Activated T-cell treated with anti-CD3 and anti-CD28 coated beads, Interleukin-2, amount 50 U/mL, for 72 hours (primary cell): ENCODE measurements around the gene GPR180. TPM values are rescaled to one million over a fixed set of nuclear protein-coding genes. Genes with fewer than 3 reads are reported as not detected.
A peak's percentile ranks its signal among the peaks of the same experiment; 100 is the strongest.
"Not testable (repeated sequence)": the region's sequence is repeated elsewhere in the genome, so short reads cannot be mapped to it uniquely, and the experiment has no call there.

Experiments
- ATAC-seq, 2 donors: fragments of 150-1000 bp; cut with Tn5 transposase; replicated peaks in 1 of 2; 2 replicates each; pipeline ENCODE4 v1.10.0; 2021; ENCODE audit warnings: moderate library complexity in 2 of 2, mild to moderate bottlenecking in 1 of 2
- DNase-seq, 2 donors: peaks; one replicate each; pipeline ENCODE4 v3.0.0; 2021 to 2022; ENCODE audit warnings: mixed read lengths in 1 of 2
- H3K27ac Mint-ChIP-seq: one replicate; pipeline ENCODE4 v1.8.0; 2022; ENCODE audit warnings: mild to moderate bottlenecking, moderate library complexity, mixed read lengths
- H3K27me3 Mint-ChIP-seq: one replicate; pipeline ENCODE4 v1.8.0; 2022; ENCODE audit warnings: low read depth, mixed read lengths
- H3K36me3 Mint-ChIP-seq, 2 donors: one replicate each; pipeline ENCODE4 v1.8.0; 2022; ENCODE audit warnings: mixed read lengths in 2 of 2, mild to moderate bottlenecking in 1 of 2; ENCODE audit not compliant: insufficient read depth in 2 of 2
- H3K4me1 Mint-ChIP-seq: one replicate; pipeline ENCODE4 v1.8.0; 2022; ENCODE audit warnings: low read depth, mixed read lengths
- H3K4me3 Mint-ChIP-seq, 2 donors: one replicate each; pipeline ENCODE4 v1.8.0; 2022; ENCODE audit warnings: mild to moderate bottlenecking in 2 of 2, mixed read lengths in 2 of 2, moderate library complexity in 2 of 2
- H3K9me3 Mint-ChIP-seq, 2 donors: one replicate each; pipeline ENCODE4 v1.8.0; 2022; ENCODE audit warnings: mixed read lengths in 2 of 2
- total RNA-seq, 2 donors: library from RNA; stranded (reverse); gene quantifications; one replicate each; pipeline ENCODE4 v1.2.3, GENCODE V29; 2022

Gene GPR180
- total RNA-seq, 2 donors from 2014 or later, result 7.6 to 7.9 TPM

DNA sequence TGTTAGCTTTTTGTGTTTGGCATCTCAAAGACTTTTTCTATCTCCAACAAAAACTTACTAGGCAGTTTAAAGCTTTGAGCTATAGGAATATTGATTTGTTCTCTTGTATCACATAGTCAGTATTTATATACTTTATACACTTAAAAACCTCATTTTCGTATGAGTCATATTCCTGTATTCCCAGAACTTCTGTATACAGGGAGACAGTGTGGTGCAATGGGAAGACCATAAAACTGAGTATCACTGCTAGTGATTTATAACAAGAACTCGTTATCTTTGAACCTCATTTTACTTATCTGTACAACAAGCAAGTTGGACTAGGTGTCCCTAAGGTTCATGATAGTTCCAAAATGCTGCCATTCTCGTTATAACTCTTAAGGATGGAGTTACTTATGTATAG, 6.3 kb downstream of the GPR180 start:
- DNase-seq (no peak), ATAC-seq (no peak)
- peak overlapping the region; percentile 34 for H3K27ac Mint-ChIP-seq
- no peaks in the 10 kb centered on the region for H3K9me3 Mint-ChIP-seq
- H3K27me3 Mint-ChIP-seq, result no peaks in the 10 kb centered on the region
- peaks cover 2 to 13% of the 10 kb centered on the region in 2 donors for H3K36me3 Mint-ChIP-seq
- peaks cover 24% of the 10 kb centered on the region for H3K4me1 Mint-ChIP-seq
- H3K4me3 Mint-ChIP-seq, result no peak overlapping the region

DNA sequence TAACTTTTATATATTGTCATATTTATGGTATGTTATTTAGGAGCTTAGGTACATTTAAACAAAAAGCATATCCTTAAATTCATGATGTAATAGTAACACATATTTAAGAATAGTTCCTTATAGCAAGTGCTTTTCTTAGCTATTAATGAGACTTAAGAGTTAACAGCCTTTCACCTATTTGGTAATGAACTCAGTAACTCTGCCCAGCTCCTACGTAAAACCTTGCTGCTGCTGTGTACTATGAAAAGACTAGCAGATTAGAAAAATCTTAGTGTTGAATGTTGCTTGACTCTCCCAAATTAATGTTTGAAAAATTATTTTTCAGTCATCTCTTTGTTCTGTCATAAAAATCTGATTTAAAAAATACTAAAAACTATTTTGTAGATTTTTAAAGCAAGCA, 6.9 kb downstream of the GPR180 start:
- no peak overlapping the region for H3K27ac Mint-ChIP-seq
- H3K4me3 Mint-ChIP-seq, result no peak overlapping the region
- H3K36me3 Mint-ChIP-seq, result peaks cover 2 to 13% of the 10 kb centered on the region in 2 donors
- peaks cover 21% of the 10 kb centered on the region for H3K4me1 Mint-ChIP-seq
- ATAC-seq, result no peak
- no peaks in the 10 kb centered on the region for H3K9me3 Mint-ChIP-seq
- H3K27me3 Mint-ChIP-seq, result no peaks in the 10 kb centered on the region
- no peak for DNase-seq

DNA sequence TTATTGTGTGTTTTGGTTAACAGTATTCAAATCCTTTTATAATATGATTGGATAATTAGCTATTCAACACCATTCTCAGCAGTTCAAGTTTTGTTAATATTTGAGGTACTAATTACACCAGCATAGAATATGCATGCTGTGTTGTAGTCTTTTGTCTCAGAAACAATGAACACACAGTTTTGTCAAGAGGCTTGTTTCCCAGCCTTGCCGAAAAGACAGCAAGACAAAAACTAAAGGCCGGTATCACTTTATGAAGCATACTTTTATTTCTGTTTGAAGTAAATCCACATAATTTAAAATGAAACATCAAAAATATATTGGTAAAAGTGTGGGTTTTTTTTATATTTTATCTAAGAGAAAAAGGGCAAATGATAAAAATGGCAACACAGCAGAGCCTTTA, 7.5 kb downstream of the GPR180 start:
- ATAC-seq (no peak), DNase-seq (no peak)
- Mint-ChIP-seq H3K36me3 (peaks cover 2 to 13% of the 10 kb centered on the region in 2 donors), H3K27me3 (no peaks in the 10 kb centered on the region), H3K9me3 (no peaks in the 10 kb centered on the region), H3K4me1 (peaks cover 21% of the 10 kb centered on the region), H3K4me3 (no peak overlapping the region), H3K27ac (no peak overlapping the region)

DNA sequence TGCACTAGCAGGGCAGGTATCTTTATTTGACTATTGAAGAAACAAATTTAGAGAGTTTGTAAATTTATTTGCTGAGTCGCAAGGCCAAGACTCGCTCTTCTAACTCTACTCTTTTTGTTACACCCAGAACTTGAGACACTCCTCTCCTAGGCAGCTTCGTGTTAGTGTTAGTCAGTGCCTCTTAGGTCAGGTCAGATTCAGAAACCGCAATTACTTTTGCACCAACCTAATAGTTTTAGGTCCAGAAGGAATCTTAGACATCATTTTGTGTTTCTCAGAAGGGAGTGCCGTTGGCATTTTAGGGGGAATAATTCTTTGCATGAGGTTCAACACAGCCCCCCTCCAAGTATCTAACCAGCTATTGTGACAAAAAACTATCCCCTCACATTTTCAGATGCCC, 8.8 kb downstream of the GPR180 start:
- Mint-ChIP-seq H3K4me1 (peaks cover 26% of the 10 kb centered on the region), H3K36me3 (peaks cover 4 to 13% of the 10 kb centered on the region in 2 donors), H3K9me3 (no peaks in the 10 kb centered on the region), H3K27me3 (no peaks in the 10 kb centered on the region), H3K4me3 (no peak overlapping the region), H3K27ac (peak overlapping the region; percentile 63)
- DNase-seq, result no peak
- no peak for ATAC-seq

DNA sequence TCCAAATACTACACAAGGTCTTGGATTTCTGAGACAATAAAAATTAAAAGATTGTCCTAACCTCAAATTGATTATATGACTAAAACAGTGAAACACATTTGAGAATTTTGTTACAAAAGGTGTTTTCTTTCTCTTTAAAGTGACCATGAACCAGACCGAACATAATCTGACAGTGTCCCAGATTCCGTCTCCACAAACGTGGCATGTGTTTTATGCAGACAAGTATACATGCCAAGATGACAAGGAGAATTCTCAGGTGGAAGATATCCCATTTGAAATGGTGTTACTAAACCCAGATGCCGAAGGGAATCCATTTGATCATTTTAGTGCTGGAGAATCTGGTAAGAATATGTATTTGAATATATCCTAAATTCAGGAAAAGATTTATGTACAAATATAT, 10.4 kb downstream of the GPR180 start:
- Mint-ChIP-seq H3K27me3 (no peaks in the 10 kb centered on the region), H3K27ac (peak overlapping the region; percentile 24), H3K36me3 (peaks cover 4 to 8% of the 10 kb centered on the region in 2 donors), H3K4me1 (peaks cover 18% of the 10 kb centered on the region), H3K9me3 (no peaks in the 10 kb centered on the region), H3K4me3 (no peak overlapping the region)
- no peak for DNase-seq
- ATAC-seq, result no peak

DNA sequence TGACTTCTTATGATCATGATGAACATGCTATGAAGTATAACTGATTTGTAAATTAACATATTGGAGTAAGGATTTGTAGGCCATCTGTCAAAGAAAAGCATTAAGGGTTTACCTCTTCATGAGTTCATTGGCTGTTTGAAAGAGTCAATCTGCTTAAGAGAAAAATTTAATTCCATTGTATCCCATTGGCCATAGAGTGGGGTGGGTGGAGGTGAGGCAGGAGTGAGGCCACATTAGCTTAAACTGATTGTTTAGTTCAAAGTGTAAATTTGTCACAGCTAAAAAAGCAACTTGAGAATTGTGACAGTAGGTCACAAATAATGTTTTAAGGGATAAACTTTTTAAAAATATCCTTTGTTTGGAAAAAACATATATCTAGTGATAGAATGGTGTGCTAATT, 11.4 kb downstream of the GPR180 start:
- ATAC-seq (no peak), DNase-seq (no peak)
- H3K9me3 Mint-ChIP-seq, result no peaks in the 10 kb centered on the region
- peaks cover 4 to 8% of the 10 kb centered on the region in 2 donors for H3K36me3 Mint-ChIP-seq
- H3K27me3 Mint-ChIP-seq, result no peaks in the 10 kb centered on the region
- no peak overlapping the region for H3K4me3 Mint-ChIP-seq
- no peak overlapping the region for H3K27ac Mint-ChIP-seq
- peaks cover 8% of the 10 kb centered on the region for H3K4me1 Mint-ChIP-seq

DNA sequence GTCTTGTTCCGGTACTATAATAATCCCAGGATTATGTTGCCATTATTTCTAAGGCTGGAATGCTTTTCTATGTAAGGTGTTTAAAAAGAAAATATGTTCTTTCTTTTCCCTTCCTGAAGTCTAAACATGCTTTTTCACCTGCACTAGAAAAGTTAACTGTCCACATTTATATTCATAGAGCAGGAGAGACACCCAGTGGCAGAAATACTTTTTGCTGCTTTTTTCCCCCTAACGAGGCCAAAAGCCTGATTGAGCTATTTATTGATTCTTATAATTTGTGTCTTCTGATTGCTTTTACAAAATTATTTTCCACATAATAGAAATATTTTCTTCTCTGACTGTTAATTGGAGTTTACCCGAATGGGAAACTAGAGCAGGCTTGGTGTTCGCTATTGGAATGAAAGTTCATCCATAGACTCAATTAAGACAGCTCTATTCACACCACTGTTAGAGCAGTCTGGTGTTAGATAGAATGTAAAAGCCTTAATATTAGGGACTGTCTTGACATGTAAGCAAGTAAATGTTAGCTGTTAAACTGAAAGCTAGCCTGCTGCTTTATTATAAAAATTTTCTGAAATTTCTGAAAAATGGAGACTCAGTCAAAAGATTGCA, 15.8 kb downstream of the GPR180 start:
- peaks cover 4 to 12% of the 10 kb centered on the region in 2 donors for H3K36me3 Mint-ChIP-seq
- H3K27me3 Mint-ChIP-seq, result no peaks in the 10 kb centered on the region
- no peaks in the 10 kb centered on the region for H3K9me3 Mint-ChIP-seq
- DNase-seq (peak; percentile 22 to 52), ATAC-seq (peak; percentile 51 to 54)
- peaks cover 6% of the 10 kb centered on the region for H3K4me1 Mint-ChIP-seq
- H3K27ac Mint-ChIP-seq, result no peak overlapping the region
- H3K4me3 Mint-ChIP-seq, result no peak overlapping the region

DNA sequence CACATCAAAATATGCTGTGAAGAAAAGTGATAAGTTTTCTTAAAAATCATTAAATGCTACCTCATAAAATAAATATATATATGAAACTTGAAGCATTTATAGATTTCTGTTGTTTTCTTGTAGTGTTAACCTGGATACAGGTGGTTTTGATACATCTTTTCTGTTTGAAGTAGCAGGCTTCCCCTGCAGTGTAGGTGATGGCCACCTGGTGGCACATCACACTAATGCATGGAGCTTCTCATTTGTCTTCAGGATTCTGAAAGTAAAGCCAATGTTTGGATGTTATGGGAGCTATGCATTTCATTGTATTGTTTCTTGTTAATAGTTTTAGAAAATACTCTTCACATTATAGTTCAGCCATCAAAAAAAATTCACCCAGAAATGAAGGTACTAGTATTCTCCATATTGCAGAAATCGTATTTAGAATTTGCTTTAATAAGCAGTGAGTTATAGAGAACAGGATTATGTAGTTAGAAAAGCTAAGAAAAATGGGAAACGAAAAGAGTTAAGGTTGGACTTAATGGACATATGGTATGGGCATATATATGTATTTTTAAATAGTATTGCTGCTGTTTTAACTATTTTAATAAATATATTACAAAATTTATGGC, 18.7 kb downstream of the GPR180 start:
- peak; percentile 45 to 57 for ATAC-seq
- no peak overlapping the region for H3K27ac Mint-ChIP-seq

DNA sequence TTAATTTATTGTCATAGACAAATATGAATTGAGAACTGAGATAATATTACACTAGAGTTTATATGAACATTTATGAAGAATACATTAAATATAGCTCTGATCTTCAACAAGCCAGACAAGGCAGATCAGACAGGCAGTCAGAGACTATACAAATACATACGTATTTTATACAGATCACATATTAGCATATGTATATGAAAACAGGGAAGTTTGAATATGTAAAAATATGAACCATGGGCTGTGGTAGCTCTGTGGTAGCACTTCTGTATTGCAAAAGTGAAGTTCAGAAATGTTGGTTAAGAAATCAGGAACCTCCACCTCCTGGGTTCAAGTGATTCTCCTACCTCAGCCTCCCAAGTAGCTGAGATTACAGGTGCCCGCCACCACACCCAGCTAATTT, 20.7 kb downstream of the GPR180 start:
- H3K27me3 Mint-ChIP-seq, result no peaks in the 10 kb centered on the region
- no peak overlapping the region for H3K4me3 Mint-ChIP-seq
- peaks cover 1 to 15% of the 10 kb centered on the region in 2 donors for H3K36me3 Mint-ChIP-seq
- DNase-seq (no peak), ATAC-seq (no peak)
- H3K4me1 Mint-ChIP-seq, result no peaks in the 10 kb centered on the region
- H3K27ac Mint-ChIP-seq, result no peak overlapping the region
- H3K9me3 Mint-ChIP-seq, result no peaks in the 10 kb centered on the region

More for the DNA sequence above, 18.7 kb downstream of the GPR180 start:
- H3K4me1 Mint-ChIP-seq, result no peaks in the 10 kb centered on the region
- H3K9me3 Mint-ChIP-seq, result no peaks in the 10 kb centered on the region
- peak; percentile 17 to 23 for DNase-seq
- H3K36me3 Mint-ChIP-seq, result peaks cover 1 to 15% of the 10 kb centered on the region in 2 donors
- H3K4me3 Mint-ChIP-seq, result no peak overlapping the region
- H3K27me3 Mint-ChIP-seq, result no peaks in the 10 kb centered on the region

DNA sequence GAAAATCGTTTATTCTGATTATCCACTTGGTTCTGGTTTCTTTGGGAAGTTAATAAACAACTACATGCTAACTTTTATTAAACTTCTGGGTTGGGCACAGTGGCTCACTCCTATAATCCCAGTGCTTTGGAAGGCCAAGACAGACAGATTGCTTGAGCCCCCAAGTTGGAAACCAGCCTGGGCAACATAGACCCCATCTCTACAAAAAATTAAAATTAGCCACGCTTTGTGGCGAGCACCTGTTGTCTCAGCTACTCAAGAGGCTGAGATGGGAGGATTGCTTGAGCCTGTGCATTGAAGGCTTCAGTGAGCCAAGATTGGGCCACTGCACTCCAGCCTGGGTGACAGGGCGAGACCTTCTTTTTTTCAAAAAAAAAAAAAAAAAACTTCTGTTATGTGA, 21.7 kb downstream of the GPR180 start:
- no peaks in the 10 kb centered on the region for H3K9me3 Mint-ChIP-seq
- H3K27ac Mint-ChIP-seq, result no peak overlapping the region
- no peak for ATAC-seq
- DNase-seq, result no peak
- H3K36me3 Mint-ChIP-seq, result peaks cover 1 to 15% of the 10 kb centered on the region in 2 donors
- no peak overlapping the region for H3K4me3 Mint-ChIP-seq
- no peaks in the 10 kb centered on the region for H3K27me3 Mint-ChIP-seq
- no peaks in the 10 kb centered on the region for H3K4me1 Mint-ChIP-seq

DNA sequence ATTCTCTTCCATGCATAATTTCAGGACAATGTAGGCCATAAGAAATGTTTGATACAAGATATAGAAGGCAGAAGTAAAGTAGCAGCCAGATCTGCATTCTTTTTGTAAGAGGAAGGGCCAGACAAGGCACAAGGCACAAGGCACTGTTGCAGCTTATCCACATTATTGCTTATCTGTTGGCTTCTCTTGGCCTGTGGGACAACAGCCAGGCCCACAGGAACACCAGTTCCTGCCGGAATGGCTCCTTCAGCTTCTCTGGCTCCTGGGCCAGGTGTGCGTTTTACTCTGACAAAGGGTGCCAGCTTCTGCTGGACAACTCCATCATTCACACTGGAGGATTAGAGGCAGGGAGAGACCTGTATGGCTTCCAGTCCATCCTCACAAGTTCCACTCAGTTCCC, 29.2 kb downstream of the GPR180 start:
- H3K4me3 Mint-ChIP-seq, result no peak overlapping the region
- no peak overlapping the region for H3K27ac Mint-ChIP-seq
- DNase-seq (no peak), ATAC-seq (no peak)
- H3K27me3 Mint-ChIP-seq, result no peaks in the 10 kb centered on the region
- no peaks in the 10 kb centered on the region for H3K9me3 Mint-ChIP-seq
- peaks cover 2 to 16% of the 10 kb centered on the region in 2 donors for H3K36me3 Mint-ChIP-seq
- peaks cover under 1% of the 10 kb centered on the region for H3K4me1 Mint-ChIP-seq

DNA sequence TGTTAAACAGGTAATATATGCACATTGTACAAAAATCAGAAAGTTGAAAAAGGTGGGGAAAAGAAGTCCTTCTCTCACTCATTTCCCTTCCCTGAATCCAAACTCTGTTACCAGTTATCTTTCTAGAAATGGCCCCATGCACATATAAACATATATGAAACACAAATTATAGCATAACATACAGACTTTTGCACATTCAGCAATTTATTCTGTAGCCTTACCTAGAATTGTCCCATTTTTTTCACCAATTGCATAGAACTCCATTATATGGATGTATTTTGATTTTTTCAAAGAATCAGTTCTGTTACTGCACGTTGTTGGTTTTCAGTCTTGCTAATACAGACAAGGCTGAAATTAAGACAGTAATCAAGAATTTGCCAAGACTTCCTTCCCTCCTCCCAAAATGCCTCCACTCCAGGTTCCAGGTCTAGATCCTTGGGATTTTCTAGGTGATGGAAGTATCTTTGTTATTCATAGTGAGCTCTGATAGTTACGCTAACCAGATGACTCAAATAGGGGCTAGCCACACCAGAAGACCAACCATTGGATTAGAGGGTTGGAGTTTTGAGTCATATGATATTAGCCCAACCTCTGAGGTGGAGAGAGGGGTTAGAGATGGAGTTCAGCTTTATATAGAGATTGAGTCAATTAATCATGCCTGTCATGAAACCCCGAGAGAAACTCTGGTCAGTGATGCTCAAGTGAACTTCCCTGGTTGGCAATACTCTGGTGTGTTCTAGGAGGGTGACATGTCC, 30.7 kb downstream of the GPR180 start:
- H3K27me3 Mint-ChIP-seq, result no peaks in the 10 kb centered on the region
- H3K9me3 Mint-ChIP-seq, result no peaks in the 10 kb centered on the region
- H3K27ac Mint-ChIP-seq, result no peak overlapping the region
- no peak overlapping the region for H3K4me3 Mint-ChIP-seq
- peaks cover 5% of the 10 kb centered on the region for H3K4me1 Mint-ChIP-seq
- DNase-seq (no peak), ATAC-seq (no peak)
- H3K36me3 Mint-ChIP-seq, result peaks cover 6 to 16% of the 10 kb centered on the region in 2 donors

DNA sequence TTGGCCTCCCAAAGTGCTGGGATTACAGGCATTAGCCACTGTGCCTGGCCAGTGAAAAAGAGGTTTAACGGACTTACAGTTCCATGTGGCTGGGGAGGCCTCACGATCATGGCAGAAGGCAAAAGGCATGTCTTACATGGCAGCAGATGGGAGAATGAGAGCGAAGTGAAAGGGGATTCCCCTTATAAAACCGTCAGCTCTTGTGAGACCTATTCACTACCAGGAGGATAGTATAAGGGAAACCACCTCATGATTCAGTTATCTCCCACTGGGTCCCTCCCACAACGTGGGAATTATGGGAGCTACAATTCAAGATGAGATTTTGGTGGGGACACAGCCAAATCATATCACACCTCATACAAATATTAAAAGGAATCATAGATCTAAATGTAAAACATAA, 34.4 kb downstream of the GPR180 start:
- not testable (repeated sequence) for H3K9me3 Mint-ChIP-seq, H3K36me3 Mint-ChIP-seq, H3K4me3 Mint-ChIP-seq, DNase-seq, ATAC-seq, H3K27me3 Mint-ChIP-seq, H3K4me1 Mint-ChIP-seq, H3K27ac Mint-ChIP-seq
